ENCODE measurements around the gene TMEM238. TPM values are rescaled to one million over a fixed set of nuclear protein-coding genes. Genes with fewer than 3 reads are reported as not detected.

The TMEM238 gene
- total and polyA plus RNA-seq, 10 of the 15 experiments (the other 5 are each of a cell fraction or from before 2014, with no cell fraction given) = 0.05 to 16.9 (median 0.58) TPM; not detected in 1

- Histone ChIP-seq H3K36me3 (ENCODE audit: control insufficient read depth in 2 of 2, insufficient read depth in 2 of 2, low read length in 1 of 2) (no peaks in the 10 kb centered on the region), H3K9ac (ENCODE audit: control insufficient read depth, insufficient read depth, low read length) (no peak overlapping the region), H3K27me3 (replicated peaks in 1 of 2; ENCODE audit: control insufficient read depth in 2 of 2, insufficient read depth in 2 of 2, low read length in 1 of 2) (no peaks in the 10 kb centered on the region), H3K9me3 (replicated peaks; ENCODE audit: control insufficient read depth, insufficient read depth, low read length) (no peaks in the 10 kb centered on the region; the same call in 2 of the 3 replicates), H2AFZ (ENCODE audit: control insufficient read depth, low read depth, low read length) (no peak overlapping the region), H3K4me1 (ENCODE audit: control insufficient read depth, insufficient read depth, low read length) (no peaks in the 10 kb centered on the region; the same call in 1 of the 2 replicates), H3K27ac (ENCODE audit: control insufficient read depth, insufficient read depth) (no peak overlapping the region), H3K4me3 (no peak overlapping the region), H3K79me2 (ENCODE audit: control insufficient read depth, insufficient read depth, low read length) (no peaks in the 10 kb centered on the region), H3K4me2 (ENCODE audit: control insufficient read depth, insufficient read depth) (no peak overlapping the region), H4K20me1 (ENCODE audit: control insufficient read depth, insufficient read depth) (no peaks in the 10 kb centered on the region)
- ATAC-seq = no peak
- no peak for DNase-seq (ENCODE audit: low read depth, low spot score)
- no peak for TF ChIP-seq USF2 (IDR thresholded peaks at IDR 0.05; ENCODE audit: borderline replicate concordance, low read depth, low read length)
- TF ChIP-seq ATF7 (IDR thresholded peaks at IDR 0.05; ENCODE audit: low read depth) = peak; percentile 44
- TF ChIP-seq CREM (IDR thresholded peaks at IDR 0.05; ENCODE audit: low read depth) = peak; percentile 49; the same call in 1 of the 2 replicates
- peak; percentile 54; the same call in 1 of the 2 replicates for TF ChIP-seq CREB1 (IDR thresholded peaks at IDR 0.05; ENCODE audit: low read depth)
- TF ChIP-seq E2F8 (IDR thresholded peaks at IDR 0.05; ENCODE audit: low read depth, partially characterized antibody) = no peak
- no peak for TF ChIP-seq ELK1 (IDR thresholded peaks at IDR 0.05; ENCODE audit: low read depth, low read length)
- no TSS peak for BruUV-seq (replicated peaks)
- FAIRE-seq = no peak
- CTCF ChIA-PET = no interaction called here
- 46% methylated on average over 14 of the region's 14 CpGs for WGBS (ENCODE audit: insufficient coverage, insufficient replicate concordance, low lambda C conversion rate, missing lambda C conversion rate)
- POLR2A ChIA-PET = no interaction called here
- in situ Hi-C loops (cut with MboI) = no loop called here
- RAD21 ChIA-PET (ENCODE audit: unreplicated experiment) = no interaction called here
- intact Hi-C loops (cut with micrococcal nuclease; ENCODE audit: unreplicated experiment) = no loop called here
- SMC1A ChIA-PET (ENCODE audit: uncharacterized antibody, unreplicated experiment) = no interaction called here
These were observed 48.3 kb upstream of the TMEM238 start for GRCh38 chr19:55432241-55432959.
